CD4-positive, alpha-beta T cell treated with Interleukin-15 for 1 hour (primary cell): ENCODE measurements around the gene ADRA2B.

Experiments
- DNase-seq: peaks from one replicate; pipeline ENCODE4 v3.0.0-alpha.2; 2020

ADRA2B gene

DNA sequence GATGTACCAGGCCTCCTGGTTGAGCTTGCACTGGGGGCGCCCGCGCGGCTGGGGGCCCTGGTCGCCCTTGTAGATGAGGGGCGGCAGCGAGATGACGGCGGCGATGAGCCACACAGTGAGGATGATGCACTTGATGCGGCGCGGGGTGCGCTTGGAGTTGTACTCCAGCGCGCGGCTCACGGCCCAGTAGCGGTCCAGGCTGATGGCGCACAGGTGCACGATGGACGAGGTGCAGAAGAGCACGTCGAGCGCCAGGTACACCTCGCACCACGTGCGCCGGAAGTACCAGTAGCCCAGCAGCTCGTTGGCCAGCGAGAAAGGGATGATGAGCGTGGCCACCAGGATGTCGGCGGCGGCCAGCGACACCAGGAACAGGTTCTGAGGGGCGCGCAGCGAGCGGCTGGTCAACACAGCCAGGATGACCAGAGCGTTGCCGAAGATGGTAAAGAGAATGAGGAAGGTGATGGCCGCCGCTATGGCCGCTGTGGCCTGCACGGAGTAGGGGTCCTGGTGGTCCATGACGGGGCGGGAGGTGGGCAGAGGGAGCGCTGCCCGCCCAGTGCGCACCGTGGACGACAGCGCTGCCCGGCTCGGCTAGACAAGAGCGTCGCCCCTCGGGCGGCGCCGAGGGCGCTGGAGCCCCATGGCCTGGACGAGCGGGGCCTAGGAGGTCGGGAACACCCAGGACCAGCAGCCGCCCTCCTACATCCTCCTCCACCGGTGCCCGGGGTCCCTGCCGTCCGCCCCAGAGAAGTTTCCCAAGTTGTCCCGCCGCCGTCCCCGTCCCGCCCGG, 544 bp downstream of the ADRA2B start:
- DNase-seq: peak; percentile 16

DNA sequence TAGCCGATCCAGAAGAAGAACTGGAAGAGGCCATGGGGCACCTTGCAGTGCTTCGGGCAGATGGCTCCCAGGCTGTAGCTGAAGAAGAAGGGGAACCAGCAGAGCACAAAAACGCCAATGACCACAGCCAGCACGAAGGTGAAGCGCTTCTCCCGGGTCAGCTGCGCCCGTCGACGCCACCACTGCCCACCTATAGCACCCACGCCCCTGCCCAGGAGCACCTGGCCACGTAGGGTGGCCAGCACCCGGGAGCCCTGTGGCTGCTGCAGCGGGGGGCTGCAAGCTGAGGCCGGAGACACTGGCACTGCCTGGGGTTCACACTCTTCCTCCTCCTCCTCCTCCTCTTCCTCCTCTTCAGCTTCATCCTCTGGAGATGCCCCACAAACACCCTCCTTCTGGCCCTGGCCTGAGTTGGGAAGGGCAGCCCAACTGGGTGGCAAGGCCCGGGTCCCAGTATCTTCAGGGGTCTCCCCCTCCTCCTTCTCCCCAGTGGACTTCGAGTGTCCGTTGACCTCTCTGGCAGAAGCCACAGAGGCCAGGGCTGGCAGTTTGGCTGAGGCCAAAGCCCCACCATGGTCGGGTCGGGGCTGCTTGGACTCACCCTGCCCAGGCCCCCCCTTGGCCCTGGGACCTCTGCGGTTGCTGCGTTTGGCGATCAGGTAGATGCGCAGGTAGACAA, 1.3 kb downstream of the ADRA2B start:
- peak; percentile 13 for DNase-seq

DNA sequence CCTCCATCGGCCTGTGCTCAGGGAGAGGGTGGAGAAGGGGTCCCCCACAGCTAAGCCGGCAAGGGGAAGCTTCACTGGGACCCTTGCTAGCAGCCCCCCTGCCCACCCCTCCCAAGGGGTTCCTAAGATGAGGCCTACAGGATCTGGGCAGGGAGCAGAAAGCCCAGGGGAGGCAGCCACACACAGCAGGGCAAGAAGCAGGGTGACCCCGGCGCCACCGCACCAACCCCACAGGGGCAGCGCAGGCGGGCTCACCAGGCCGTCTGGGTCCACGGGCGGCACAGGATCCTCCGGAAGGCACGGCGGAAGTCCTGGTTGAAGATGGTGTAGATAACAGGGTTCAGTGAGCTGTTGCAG, 1.8 kb downstream of the ADRA2B start:
- DNase-seq: no peak

DNA sequence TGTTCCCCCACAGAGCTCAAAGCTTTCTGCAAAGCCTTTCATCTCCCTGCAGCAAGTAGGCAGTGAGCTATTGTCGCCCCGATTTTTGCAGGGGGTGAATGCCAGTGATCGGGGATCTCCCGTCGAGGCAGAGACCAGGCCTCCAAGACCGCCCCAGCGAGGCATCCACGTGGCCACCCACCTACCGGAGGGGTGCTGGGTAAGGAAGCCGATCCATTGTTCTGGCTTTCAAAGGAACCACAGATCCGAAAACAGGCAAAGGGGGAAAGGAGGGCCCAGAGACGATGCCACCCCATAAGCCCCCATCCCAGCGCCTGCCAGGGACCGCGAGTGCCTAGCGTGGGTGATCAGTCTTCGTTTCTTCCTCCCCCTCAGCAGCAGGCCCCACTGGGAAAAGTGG, 2.4 kb downstream of the ADRA2B start:
- DNase-seq: no peak

DNA sequence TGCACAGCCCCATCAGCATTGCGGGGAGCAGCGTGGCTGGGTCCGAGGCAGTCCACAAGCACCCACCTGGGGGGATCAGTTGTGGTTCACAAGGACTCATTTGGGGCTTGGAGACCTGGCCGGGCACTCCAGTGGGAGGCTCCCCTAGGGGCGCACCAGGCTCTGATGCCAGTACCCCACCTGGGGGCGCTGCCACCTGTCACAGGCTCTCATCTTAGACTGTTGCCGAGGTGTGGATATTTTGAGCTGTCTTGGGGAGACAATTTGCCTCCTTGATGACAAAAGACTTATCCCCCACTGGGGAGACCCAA, 3.0 kb downstream of the ADRA2B start:
- peak; percentile 13 for DNase-seq

DNA sequence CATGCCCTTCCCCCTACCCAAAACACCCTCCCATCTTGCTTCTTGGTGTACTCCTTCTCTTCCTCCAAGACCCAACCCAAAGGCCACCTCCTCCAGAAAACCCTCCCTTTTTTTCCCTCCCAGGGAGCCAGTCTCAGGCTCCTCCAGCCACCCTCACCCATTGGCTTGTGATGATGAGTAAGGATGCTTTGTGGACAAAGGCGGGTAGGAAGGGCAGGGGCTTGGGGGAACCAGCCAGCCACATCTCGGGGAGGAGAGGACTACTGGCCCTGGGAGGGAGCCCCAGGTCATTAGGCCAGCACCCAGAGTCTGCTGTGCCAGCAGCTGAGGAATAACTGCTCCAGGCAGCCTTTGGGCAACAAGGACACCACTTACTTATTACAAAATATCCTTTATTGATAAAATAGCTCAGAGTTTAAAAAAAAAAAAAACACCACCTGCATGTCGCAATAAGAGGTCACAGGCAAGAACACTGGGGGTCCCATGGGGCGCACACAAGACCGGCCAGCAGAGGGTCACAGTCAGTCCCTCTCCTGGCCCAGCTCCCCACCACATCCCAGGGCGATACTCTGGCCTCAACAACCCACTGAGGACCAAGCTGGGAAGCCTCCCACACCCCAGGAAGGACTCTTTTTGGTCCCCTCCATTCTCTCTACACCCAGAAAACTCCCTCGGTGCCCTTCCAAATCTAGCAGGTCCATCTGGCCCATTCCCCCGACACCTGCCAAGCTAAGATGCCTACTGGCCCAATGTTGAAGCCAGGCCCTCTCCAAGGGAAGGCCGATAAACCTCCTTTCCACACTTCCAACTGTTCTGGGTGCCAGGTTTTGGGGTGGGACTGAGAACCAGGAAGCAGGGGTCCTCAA, 3.6 kb downstream of the ADRA2B start:
- no peak for DNase-seq

DNA sequence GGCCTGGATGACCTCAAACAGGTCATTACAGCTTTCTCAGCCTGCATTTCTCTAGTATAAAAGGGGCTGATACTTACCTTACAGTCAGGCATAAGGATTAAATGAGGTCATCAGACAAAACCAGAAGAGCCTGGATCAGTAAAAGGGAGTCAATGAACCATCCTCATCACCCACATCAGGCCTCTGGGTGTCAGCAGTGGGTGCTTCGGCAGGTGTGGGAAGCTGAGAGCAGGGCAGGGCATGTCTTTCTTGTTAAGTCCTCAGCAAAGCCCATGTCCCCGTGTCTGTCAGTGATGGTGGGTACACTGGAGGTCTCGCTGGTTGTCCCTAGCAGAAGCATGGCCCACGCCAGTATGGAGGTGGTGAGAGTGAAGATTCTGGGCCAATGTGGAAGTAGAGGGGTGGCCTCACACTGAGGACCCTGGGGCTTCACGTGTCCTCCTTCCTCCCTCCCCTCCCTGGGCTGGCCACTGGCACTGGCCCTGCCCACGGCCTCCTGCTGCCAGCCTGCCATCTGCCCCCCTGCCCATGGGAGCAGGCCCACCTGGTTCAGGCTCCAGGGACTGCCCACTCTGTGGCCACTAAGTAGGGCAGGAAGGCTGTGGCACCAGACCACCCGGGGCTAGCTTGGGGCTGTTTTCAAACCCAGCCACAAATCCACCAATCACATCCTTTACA, 4.4 kb downstream of the ADRA2B start:
- peak; percentile 17 for DNase-seq

DNA sequence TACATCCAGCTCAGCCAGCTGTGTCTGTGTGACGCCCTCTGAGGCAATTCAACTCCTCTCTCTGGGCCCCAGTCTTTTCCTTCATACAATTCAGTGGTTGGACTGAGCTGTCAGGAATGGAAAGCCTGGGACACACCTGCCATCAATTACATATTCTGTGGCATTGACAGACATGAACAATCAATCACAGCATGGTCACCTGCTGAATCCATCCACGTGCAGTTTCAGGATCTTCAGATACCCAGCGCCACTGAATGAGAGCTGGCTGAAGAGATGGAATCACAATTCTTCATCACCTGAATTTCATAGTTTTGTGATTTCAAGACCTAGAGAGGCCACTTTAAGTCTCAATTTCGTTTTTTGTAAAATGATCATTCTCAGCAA, 5.1 kb downstream of the ADRA2B start:
- DNase-seq: no peak

DNA sequence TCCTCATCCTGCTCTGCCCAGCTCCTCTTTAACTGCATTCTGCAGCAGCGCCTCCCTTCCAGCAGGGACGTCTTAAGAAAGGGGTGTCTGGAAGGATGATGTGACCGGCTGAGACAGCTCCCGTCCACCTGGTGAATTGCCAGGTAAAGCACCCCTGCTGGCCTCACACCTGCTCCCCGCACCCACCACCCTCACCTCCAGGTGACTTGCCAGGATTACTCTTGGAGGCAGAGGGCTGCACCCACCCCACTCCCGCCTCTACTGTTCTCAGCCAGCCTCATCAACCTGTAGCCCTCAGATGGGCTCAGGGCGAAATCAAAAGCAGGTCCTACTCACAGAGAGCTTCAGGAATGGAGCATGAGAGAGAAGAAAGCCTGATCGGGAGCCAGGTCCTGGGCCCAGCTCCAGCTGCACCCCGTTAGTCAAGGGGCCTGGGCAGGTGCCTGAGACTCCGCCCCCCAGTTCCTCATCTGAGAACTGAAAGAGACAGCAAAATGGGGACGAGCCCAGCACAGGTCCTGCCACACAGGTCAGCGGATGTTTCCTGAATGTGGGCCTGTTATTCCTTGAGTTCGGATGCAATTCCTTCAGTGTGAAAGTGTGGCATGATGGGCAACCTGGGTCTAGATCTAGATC, 5.6 kb downstream of the ADRA2B start:
- DNase-seq: peak; percentile 16

DNA sequence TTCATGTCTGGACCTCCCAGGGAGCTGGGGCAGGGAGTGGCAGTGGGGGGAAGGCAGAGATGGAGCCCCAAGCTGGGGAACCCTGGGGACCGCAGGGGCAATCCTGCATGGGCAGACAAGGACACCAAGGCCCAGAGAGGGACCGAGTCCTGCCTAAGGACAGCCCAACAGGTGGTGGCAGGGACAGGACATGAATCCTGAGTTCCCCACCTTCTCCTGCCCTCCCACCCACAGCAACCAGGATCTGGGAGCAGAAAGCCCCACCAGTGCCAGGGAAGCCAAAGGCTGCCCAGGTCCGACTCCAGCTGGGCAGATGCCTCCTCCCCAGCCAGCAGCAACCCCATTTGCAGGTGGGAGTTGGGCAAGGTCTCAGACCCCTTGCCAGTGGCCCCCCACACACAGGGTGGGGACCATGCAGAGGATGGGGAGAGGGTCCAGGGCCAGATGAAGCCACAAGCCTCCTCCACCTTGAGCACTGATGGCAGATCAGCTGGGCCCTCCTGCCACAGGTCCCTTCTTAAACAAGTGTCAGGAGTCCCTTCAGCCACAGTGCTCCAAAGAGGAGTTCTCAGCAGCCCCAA, 6.3 kb downstream of the ADRA2B start:
- DNase-seq: peak; percentile 14

DNA sequence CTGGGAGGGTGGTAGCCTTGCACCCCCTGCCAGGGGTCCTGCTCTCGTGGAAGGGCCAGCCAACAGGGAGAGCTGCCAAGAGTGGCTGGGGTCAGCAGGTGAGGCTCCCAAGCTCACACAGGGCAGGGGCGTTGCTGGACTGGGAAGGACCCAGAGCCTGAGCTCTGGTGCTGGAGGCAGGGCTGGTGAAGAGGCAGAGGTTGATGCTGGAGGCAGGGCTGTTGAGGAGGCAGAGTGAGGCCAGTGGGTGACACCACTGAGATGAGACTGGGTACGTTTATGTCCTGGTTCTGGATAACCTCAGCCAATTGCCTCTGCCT, 7.0 kb downstream of the ADRA2B start:
- DNase-seq: no peak

DNA sequence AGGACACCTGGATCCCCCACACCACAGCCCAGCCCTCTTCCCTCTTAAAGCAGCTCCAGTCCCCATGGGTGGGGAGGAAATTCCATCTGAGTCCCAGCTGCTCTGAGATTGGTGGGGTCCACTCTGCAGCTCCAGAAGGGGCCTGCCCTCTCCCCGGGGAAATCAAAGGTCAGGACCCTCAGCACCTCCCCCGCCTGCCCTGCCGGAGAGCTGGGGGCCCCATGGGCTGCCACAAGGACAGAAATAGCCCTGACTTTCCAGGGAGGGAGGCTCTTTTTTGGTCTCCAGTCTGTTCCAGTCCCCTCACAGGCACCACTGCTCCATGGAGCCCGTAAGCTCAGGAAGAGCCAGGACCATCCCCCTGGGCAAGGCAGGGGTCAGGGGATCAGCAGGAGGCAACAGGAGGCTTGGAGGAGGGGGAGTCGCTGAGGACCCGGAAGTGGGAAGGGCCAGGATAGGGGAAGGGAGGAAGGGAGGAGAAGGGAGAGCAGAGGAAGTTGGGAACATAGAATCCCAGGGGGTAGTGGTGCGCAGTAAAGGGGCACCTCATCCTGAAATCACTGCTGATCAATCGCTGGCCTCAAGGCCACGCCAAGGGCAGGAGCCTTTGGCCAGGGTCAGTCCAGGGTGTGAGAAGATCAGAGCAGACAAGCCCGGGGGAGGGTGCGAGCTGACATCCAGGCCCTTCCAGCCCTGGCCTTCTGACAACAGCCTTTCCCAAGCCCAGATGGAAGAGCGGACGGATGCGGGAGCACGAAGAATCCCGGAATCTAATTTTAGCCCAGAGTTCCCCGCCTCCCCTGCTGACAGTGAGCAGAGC, 7.6 kb downstream of the ADRA2B start:
- DNase-seq: peak; percentile 13

DNA sequence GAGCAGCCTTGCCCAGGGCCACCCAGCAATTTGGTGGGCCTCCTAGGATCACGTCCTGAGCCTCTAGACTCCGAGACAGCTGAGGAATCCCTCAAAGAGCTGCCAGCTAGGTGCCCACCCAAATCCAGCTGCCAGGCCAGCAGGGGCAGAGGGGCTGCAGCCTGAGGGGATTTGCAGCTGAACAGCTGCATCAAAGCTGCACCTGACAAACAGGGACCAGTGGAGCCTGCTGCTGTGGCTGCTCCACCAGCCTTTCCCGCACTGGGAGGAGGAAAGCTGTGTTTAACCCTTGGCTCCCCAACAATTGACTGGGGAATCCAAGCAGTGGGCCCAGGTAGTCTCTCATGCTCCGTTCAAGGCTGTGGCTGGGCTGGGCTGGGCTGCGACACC, 8.2 kb downstream of the ADRA2B start:
- peak; percentile 12 for DNase-seq

DNA sequence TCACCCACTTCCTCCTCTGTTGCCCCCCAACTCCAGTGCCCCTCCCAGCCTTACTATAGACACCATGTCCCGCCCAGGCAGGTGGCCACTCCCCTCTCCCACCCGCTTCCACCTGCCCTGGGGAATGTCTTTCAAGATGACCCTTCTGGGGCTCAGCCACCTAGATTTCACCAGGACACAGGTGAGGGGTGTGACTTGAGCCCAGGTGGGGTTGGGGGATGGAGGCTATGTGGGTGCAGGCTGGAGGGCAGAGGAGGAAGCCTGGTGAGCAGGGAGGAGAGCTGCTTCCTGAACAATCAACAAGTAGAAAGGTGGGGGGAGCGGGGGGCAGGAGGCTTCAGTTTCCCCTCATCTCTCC, 8.7 kb downstream of the ADRA2B start:
- no peak for DNase-seq

DNA sequence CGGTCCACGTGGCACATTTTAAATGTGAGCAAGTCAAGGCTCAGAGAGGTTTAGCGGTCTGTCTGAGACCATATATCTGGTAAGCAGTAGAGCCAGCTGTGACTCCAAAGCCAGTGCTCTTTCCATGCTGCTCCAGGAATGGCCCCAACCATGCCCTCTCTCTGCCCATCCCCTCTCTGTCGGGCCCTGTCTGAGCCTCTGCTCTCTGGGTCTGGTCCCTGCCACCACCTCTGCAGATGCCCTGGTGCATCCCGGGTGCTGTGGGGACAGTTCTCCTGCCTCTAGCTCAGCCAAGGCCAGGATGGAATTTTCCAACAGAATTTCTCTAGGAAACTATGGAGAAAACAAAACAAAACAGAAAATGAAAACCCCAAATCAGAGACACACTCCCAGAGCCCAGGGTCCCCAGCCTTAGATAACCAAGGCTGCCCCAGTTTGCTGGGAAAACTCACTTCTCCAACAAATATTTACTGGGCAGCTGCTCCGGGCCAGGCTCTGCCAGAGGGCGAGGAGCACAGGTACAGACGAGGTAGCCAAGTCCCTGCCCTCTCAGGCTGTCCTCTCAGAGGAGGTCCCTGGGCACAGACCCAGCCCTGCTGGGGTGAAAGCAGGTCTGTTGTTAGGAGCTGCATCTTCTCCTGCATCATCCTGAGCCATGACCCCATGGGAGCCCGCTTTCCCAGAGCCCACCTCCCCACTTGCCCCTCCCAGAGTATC, 9.2 kb downstream of the ADRA2B start:
- DNase-seq: peak; percentile 15

DNA sequence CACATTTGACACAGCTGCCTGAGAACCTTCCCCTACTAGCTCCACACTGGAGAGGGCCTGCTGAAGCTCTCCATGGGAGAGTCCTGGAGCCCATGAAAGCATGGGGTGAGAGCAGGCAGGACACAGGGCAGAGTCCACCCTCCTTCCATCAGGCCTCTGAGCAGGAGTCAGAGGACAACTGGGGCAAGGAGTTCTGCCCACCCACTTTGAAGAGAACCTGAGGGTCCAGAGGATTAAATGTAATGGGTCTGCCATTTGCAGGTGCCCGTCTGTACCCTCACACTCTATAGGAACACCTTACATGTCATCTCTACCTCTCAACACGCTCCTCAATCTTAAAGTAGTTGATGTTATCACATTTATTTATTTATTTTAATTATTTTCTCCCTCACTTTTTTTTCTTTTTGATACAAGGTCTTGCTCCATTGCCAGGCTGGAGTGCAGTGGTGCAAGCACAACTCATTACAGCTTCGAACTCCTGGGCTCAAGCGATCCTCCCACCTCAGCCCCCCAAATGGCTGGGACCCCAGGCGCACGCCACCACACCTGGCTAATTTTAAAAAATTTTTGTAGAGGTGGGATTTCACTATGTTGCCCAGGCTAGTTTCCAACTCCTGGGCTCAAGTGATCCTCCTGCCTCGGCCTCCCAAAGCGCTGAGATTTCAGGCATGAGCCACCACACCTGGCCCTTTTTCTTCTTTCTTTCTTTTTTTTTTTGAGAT, 10.2 kb downstream of the ADRA2B start:
- DNase-seq: no peak

DNA sequence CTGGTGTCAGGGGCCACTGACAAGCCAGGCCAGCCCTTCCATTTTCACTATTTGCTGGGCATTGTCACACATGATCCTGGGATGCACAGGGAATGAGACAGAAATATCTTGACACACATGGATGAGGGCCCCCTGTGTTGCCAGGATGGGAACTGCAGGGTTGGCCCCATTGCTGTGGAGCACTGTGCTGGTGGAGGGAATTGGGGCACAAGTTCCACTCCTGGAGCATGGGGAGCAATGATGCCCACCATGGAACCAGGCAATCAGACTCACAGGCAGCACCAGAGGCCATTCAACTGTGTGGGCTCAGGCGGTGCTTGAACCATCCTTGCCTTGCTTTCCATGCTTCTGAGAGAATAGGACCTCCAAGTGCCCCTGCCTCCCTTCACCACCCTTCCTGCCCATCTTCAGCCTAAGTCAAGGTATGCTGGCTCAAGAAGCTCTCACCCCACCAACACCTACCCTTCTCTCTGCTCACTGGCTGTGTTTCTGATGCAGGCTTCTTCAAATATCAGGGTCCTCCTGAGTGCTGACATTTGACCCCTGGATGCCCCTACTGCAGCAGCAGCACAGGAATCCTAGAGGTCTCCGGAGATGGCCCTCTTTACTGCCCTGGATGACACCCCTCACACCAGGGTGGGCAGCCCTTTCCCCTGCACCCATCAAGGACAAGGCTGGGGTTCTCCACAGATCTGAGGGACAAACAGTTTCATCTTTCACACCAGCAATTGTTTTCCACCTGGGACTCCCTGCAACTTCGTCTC, 11.0 kb downstream of the ADRA2B start:
- peak; percentile 16 for DNase-seq

DNA sequence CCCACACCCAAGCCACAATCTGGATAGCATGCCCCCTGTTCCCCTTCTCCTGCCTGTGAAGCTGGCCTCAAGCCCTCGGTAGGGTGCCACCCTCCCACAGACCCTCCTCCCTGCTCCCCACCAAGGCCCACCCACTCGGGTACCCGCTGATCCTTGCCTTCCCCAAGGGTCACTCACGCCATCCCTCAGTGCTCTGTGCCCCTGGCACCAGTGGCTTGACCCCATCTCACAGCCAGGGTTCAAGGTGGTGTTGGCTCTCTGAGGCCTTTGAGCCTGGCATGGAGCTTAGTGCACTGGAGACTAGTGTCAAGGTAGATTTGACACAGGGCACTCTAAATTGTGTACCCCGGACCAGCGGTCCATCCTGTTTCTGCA, 11.9 kb downstream of the ADRA2B start:
- peak; percentile 10 for DNase-seq

DNA sequence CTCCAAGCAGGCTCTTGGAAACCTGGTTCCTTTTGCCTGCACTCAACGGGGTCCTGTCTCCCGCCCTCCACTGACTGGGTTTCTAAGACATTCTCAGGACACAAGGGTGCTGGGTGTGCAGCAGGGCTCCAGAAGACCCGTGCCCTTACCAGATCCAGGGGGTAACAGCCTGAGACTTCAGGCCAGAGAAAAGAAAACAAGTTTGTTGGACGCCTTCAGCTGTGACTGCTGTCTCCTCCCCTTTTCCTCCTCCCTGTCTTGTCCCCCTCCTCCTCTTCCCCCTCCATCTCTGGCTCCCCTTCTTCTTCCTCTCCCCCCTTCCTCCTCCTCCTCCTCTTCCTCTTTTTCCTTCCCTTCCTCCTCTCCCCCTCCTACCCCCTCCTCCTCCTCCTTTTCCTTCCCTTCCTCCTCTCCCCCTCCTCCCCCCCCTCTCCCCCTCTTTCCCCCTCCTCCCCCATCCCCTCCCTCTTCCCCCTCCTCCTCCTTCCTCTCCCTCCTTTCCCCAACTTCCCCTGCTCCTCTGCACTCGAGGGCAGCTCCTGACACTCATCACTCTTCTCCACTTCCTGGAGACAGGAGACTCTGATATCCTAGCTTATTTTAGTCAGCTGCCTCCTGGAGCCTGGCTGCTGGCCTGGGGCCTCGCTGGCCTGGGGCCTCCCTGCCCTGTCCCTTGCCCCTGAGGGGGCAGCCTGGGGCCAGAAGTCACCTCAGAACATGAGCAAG, 12.4 kb downstream of the ADRA2B start:
- peak; percentile 15 for DNase-seq
